Peyer's patch (tissue), 4 donors: Measurements from ENCODE around the gene DCAF17. TPM values are rescaled to one million over a fixed set of nuclear protein-coding genes. Genes with fewer than 3 reads are reported as not detected.

Experiments used
- DNase-seq, 3 donors: peaks; one replicate each; pipeline ENCODE4 v3.0.0-alpha.2; 2017 to 2019
- H3K27ac ChIP-seq, 4 donors: fragments of 200-600 bp; sonication (generic); one replicate each; pipeline ENCODE4 v1.5.1; 2016 to 2019
- H3K27me3 ChIP-seq, 2 donors: fragments of 200-600 bp; sonication (generic); one replicate each; pipeline ENCODE4 v1.5.1; 2019
- H3K36me3 ChIP-seq, 3 donors: fragments of 200-600 bp; sonication (generic); one replicate each; pipeline ENCODE4 v1.5.1; 2016 to 2019
- H3K4me1 ChIP-seq, 4 donors: fragments of 200-600 bp; sonication (generic); one replicate each; pipeline ENCODE4 v1.5.1; 2016 to 2019
- H3K4me3 ChIP-seq, 4 donors: fragments of 200-600 bp; sonication (generic); 1 replicate in 3 of 4; 2 replicates in 1 of 4; pipeline ENCODE4 v1.5.1; 2016 to 2019; ENCODE audit warnings: mild to moderate bottlenecking in 1 of 4
- H3K9me3 ChIP-seq, 4 donors: fragments of 200-600 bp; sonication (generic); one replicate each; pipeline ENCODE4 v1.5.1; 2016 to 2019; ENCODE audit warnings: mild to moderate bottlenecking in 1 of 4
- POLR2A ChIP-seq, 2 donors: fragments of 450-650 bp; IDR thresholded peaks; one replicate each; pipeline ENCODE4 v1.5.1; 2017; ENCODE audit warnings: antibody characterized with exemption in 2 of 2, mild to moderate bottlenecking in 2 of 2, moderate library complexity in 2 of 2
- total RNA-seq, 4 donors: library from RNA; depleted of rRNA; stranded (reverse); fragments of >200 nt; gene quantifications; one replicate each; pipeline ENCODE4 v1.1.0, GENCODE V29; 2016
- TF ChIP-seq, protein P1 (sequence below), 6 experiments: fragments of 450-650 bp in 4 of 6; fragments of 200-600 bp in 2 of 6; sonication (generic) in 1 of 6; IDR thresholded peaks; one replicate each; pipeline ENCODE4 v1.5.1; 2017 to 2019; ENCODE audit warnings: antibody characterized with exemption in 6 of 6, mild to moderate bottlenecking in 3 of 6, moderate library complexity in 1 of 6

Gene DCAF17
- total RNA-seq, 4 donors from 2014 or later: 17.3 to 29.7 (median 24.9) TPM

DNA sequence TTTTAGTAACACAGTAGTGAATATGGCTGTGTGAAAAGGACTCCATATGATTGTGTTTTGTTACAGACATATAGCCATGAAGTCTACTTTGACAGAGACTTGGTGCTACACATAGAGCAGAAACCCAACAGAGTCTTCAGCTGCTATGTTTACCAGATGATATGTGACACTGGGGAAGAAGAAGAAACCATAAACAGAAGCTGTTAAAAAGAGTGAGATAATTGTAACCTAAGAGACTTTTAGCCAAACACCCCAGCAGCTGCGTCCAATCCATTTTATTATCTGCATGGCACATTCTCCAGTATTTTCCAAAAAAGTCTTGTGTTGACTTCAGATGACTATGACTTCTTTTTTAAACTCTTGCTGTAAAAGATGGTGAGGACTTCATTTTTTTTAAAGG is 46.9 kb downstream of the DCAF17 start:
- no peak overlapping the region for H3K4me3 ChIP-seq
- H3K9me3 ChIP-seq: no peaks in the 10 kb centered on the region
- peaks cover 0 to 8% (median 0%) of the 10 kb centered on the region in 3 donors for H3K36me3 ChIP-seq
- H3K27ac ChIP-seq: no peak overlapping the region
- H3K4me1 ChIP-seq: no peaks in the 10 kb centered on the region
- TF ChIP-seq, protein P1, sequence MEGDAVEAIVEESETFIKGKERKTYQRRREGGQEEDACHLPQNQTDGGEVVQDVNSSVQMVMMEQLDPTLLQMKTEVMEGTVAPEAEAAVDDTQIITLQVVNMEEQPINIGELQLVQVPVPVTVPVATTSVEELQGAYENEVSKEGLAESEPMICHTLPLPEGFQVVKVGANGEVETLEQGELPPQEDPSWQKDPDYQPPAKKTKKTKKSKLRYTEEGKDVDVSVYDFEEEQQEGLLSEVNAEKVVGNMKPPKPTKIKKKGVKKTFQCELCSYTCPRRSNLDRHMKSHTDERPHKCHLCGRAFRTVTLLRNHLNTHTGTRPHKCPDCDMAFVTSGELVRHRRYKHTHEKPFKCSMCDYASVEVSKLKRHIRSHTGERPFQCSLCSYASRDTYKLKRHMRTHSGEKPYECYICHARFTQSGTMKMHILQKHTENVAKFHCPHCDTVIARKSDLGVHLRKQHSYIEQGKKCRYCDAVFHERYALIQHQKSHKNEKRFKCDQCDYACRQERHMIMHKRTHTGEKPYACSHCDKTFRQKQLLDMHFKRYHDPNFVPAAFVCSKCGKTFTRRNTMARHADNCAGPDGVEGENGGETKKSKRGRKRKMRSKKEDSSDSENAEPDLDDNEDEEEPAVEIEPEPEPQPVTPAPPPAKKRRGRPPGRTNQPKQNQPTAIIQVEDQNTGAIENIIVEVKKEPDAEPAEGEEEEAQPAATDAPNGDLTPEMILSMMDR (IDR thresholded peaks at IDR 0.05): no peak
- no peaks in the 10 kb centered on the region for H3K27me3 ChIP-seq
- DNase-seq: no peak

- TF ChIP-seq, protein P1 (IDR thresholded peaks at IDR 0.05): no peak
- TF ChIP-seq POLR2A (IDR thresholded peaks at IDR 0.05): no peak
- H3K4me3 ChIP-seq: no peak overlapping the region
- DNase-seq: no peak
- H3K27me3 ChIP-seq: no peaks in the 10 kb centered on the region
- H3K36me3 ChIP-seq: peaks cover 0 to 8% (median 0%) of the 10 kb centered on the region in 3 donors
- H3K27ac ChIP-seq: no peak overlapping the region
- no peaks in the 10 kb centered on the region for H3K9me3 ChIP-seq
- peaks cover 0 to 1% (median 0%) of the 10 kb centered on the region in 4 donors for H3K4me1 ChIP-seq
These were observed 48.3 kb downstream of the DCAF17 start for GRCh38 chr2:171482308-171482707.

- peaks cover 0 to 5% (median 0%) of the 10 kb centered on the region in 4 donors for H3K4me1 ChIP-seq
- H3K36me3 ChIP-seq: peaks cover 0 to 8% (median 0%) of the 10 kb centered on the region in 3 donors
- no peaks in the 10 kb centered on the region for H3K9me3 ChIP-seq
- no peaks in the 10 kb centered on the region for H3K27me3 ChIP-seq
- no peak for DNase-seq
- H3K27ac ChIP-seq: no peak overlapping the region
- TF ChIP-seq POLR2A (IDR thresholded peaks at IDR 0.05): no peak
- TF ChIP-seq, protein P1 (IDR thresholded peaks at IDR 0.05): no peak
- H3K4me3 ChIP-seq: no peak overlapping the region
These were observed 48.9 kb downstream of the DCAF17 start for GRCh38 chr2:171482877-171483276.

DNA sequence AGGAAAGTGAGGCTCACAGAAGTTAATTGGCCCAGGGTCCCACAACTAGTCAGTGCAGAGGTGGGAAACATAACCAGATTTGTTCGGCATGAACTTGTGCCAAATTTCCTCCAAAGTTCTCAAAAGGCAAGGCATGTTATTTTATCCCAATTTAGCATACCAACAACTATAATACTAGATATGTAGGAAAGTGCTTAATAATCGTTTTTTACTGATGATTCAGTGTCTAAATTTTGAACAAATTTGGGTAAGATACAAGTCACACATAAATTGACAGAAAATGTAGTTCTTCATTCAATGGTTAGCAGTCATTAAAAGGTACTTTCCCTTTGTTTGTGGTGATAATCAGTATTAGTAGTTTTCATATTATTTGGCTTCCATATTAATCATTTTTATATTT is 49.8 kb downstream of the DCAF17 start:
- H3K4me1 ChIP-seq: peaks cover 0 to 5% (median 0%) of the 10 kb centered on the region in 4 donors
- TF ChIP-seq, protein P1 (IDR thresholded peaks at IDR 0.05): no peak
- no peak for TF ChIP-seq POLR2A (IDR thresholded peaks at IDR 0.05)
- no peaks in the 10 kb centered on the region for H3K27me3 ChIP-seq
- H3K27ac ChIP-seq: no peak overlapping the region
- no peak for DNase-seq
- peaks cover 0 to 8% (median 0%) of the 10 kb centered on the region in 3 donors for H3K36me3 ChIP-seq
- H3K9me3 ChIP-seq: no peaks in the 10 kb centered on the region
- H3K4me3 ChIP-seq: no peak overlapping the region

DNA sequence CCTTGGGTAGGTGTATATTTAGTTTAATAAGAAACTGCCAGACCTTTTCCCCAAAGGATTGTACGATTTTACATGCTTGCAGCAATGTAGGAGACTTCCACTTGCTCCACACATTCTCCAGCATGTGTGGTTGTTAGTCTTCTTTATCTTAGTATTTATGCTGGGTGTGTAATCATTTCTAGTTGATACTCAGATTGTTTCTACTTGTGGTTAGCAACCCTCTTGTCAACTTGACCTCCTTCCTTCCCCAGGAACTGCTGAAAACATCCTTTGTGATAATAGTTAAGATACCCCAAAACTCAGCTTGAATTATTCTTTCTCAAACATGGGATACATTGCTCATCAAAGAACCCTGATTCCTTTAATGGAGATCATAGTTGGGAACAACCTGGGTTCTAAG is 51.1 kb downstream of the DCAF17 start:
- no peaks in the 10 kb centered on the region for H3K9me3 ChIP-seq
- no peak for TF ChIP-seq POLR2A (IDR thresholded peaks at IDR 0.05)
- TF ChIP-seq, protein P1 (IDR thresholded peaks at IDR 0.05): no peak
- H3K4me3 ChIP-seq: no peak overlapping the region
- no peak overlapping the region for H3K27ac ChIP-seq
- no peaks in the 10 kb centered on the region for H3K27me3 ChIP-seq
- H3K36me3 ChIP-seq: peaks cover 0 to 8% (median 0%) of the 10 kb centered on the region in 3 donors
- peaks cover 0 to 5% (median 0%) of the 10 kb centered on the region in 4 donors for H3K4me1 ChIP-seq
- no peak for DNase-seq

GRCh38 chr2:171487201-171487600 is 53.2 kb downstream of the DCAF17 start:
- H3K36me3 ChIP-seq: no peaks in the 10 kb centered on the region
- peaks cover 0 to 14% (median 0%) of the 10 kb centered on the region in 4 donors for H3K4me1 ChIP-seq
- peak overlapping the region in 1 of 4 donors; percentile 60 for H3K27ac ChIP-seq
- no peak for DNase-seq
- H3K4me3 ChIP-seq: peak overlapping the region in 1 of 4 donors; percentile 0
- H3K9me3 ChIP-seq: no peaks in the 10 kb centered on the region
- H3K27me3 ChIP-seq: no peaks in the 10 kb centered on the region
- TF ChIP-seq, protein P1 (IDR thresholded peaks at IDR 0.05): no peak
- no peak for TF ChIP-seq POLR2A (IDR thresholded peaks at IDR 0.05)
